Spleen (tissue), 7 donors: ENCODE results near the gene RC3H2.

Source experiments
- POLR2A ChIP-seq, 3 donors: fragments of 450-650 bp; IDR thresholded peaks; one replicate each; pipeline ENCODE4 v1.5.1; 2017; ENCODE audit warnings: antibody characterized with exemption in 3 of 3, mild to moderate bottlenecking in 1 of 3
- TF ChIP-seq, protein P1 (sequence below), 11 experiments: fragments of 200-600 bp in 7 of 11; fragments of 450-650 bp in 4 of 11; sonication (generic) in 4 of 11; IDR thresholded peaks in 8 of 11; conservative IDR thresholded peaks in 3 of 11; 1 replicate in 7 of 11; 2 replicates in 4 of 11; pipeline versions ENCODE4 v1.4.0 to v1.8.0; 2016 to 2021; ENCODE audit warnings: antibody characterized with exemption in 11 of 11, inconsistent platforms in 4 of 11, mild to moderate bottlenecking in 1 of 11
- donor health status: DM: no; HTN: no; CAD: no; lungs with moderate emphysema.
- donor health status: DM: no; HTN: no; CAD: no.
- donor health status: DM: no; HTN: no; CAD: no.

GRCh38 chr9:122946461-122947005, 41.4 kb upstream of the RC3H2 start:
- TF ChIP-seq POLR2A (IDR thresholded peaks at IDR 0.05), result no peak
- TF ChIP-seq, protein P1, sequence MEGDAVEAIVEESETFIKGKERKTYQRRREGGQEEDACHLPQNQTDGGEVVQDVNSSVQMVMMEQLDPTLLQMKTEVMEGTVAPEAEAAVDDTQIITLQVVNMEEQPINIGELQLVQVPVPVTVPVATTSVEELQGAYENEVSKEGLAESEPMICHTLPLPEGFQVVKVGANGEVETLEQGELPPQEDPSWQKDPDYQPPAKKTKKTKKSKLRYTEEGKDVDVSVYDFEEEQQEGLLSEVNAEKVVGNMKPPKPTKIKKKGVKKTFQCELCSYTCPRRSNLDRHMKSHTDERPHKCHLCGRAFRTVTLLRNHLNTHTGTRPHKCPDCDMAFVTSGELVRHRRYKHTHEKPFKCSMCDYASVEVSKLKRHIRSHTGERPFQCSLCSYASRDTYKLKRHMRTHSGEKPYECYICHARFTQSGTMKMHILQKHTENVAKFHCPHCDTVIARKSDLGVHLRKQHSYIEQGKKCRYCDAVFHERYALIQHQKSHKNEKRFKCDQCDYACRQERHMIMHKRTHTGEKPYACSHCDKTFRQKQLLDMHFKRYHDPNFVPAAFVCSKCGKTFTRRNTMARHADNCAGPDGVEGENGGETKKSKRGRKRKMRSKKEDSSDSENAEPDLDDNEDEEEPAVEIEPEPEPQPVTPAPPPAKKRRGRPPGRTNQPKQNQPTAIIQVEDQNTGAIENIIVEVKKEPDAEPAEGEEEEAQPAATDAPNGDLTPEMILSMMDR (IDR thresholded peaks at IDR 0.05 in 8 of 11, conservative IDR thresholded peaks at IDR 0.05 in 3 of 11), result no peak
